Adrenal gland (tissue), 5 donors: ENCODE data around the gene SLC35C1.

Experiments used
- CTCF ChIP-seq, 6 experiments: fragments of 450-650 bp in 4 of 6; fragments of 200-600 bp in 2 of 6; sonication (generic) in 1 of 6; IDR thresholded peaks; 1 replicate in 5 of 6; 2 replicates in 1 of 6; pipeline versions ENCODE4 v1.5.1 to v1.8.0; 2016 to 2021; ENCODE audit warnings: antibody characterized with exemption in 6 of 6, mild to moderate bottlenecking in 2 of 6, moderate library complexity in 1 of 6
- POLR2A ChIP-seq, 2 donors: fragments of 450-650 bp; IDR thresholded peaks; one replicate each; pipeline ENCODE4 v1.6.1; 2017; ENCODE audit warnings: antibody characterized with exemption in 2 of 2, mild to moderate bottlenecking in 2 of 2, moderate library complexity in 1 of 2
- donor health status: DM: no; HTN: no; CAD: no.

- TF ChIP-seq CTCF (IDR thresholded peaks at IDR 0.05) (no peak), POLR2A (IDR thresholded peaks at IDR 0.05) (no peak)
Observed at GRCh38 chr11:45761659-45762058, 43.3 kb upstream of the SLC35C1 start.
